ENCODE results near the gene BPHL.
"Not testable (repeated sequence)": the region's sequence is repeated elsewhere in the genome, so short reads cannot be mapped to it uniquely, and the experiment has no call there.

Gene BPHL

GRCh38 chr6:3124667-3125066, 6.2 kb downstream of the BPHL start:
- DNase-seq: no peak

GRCh38 chr6:3125815-3126214, 7.3 kb downstream of the BPHL start:
- DNase-seq: no peak

- no peak for DNase-seq
Observed at GRCh38 chr6:3128356-3129108, 10.0 kb downstream of the BPHL start.

GRCh38 chr6:3131695-3132094, 13.2 kb downstream of the BPHL start:
- no peak for DNase-seq

GRCh38 chr6:3133515-3133914, 15.0 kb downstream of the BPHL start:
- DNase-seq: no peak

GRCh38 chr6:3135668-3136291, 17.3 kb downstream of the BPHL start:
- DNase-seq: no peak

- no peak for DNase-seq
Observed at GRCh38 chr6:3136292-3137011, 17.9 kb downstream of the BPHL start.

- no peak for DNase-seq
Observed at GRCh38 chr6:3137057-3137777, 18.7 kb downstream of the BPHL start.

- DNase-seq: not testable (repeated sequence)
Observed at GRCh38 chr6:3137873-3138272, 19.4 kb downstream of the BPHL start.

GRCh38 chr6:3138341-3138740, 19.8 kb downstream of the BPHL start:
- no peak for DNase-seq

- no peak for DNase-seq
Observed at GRCh38 chr6:3139090-3139903, 20.8 kb downstream of the BPHL start.

GRCh38 chr6:3140201-3140600, 21.7 kb downstream of the BPHL start:
- no peak for DNase-seq

GRCh38 chr6:3142536-3142935, 24.0 kb downstream of the BPHL start:
- DNase-seq: no peak

- no peak for DNase-seq
Observed at GRCh38 chr6:3143158-3143557, 24.6 kb downstream of the BPHL start.

GRCh38 chr6:3144571-3144970, 26.1 kb downstream of the BPHL start:
- DNase-seq: no peak

- no peak for DNase-seq
Observed at GRCh38 chr6:3147914-3148757, 29.6 kb downstream of the BPHL start.

- peak; percentile 38 for DNase-seq
Observed at GRCh38 chr6:3151691-3152090, 33.2 kb downstream of the BPHL start.

GRCh38 chr6:3152689-3153088, 34.2 kb downstream of the BPHL start:
- no peak for DNase-seq

GRCh38 chr6:3155416-3155815, 36.9 kb downstream of the BPHL start:
- not testable (repeated sequence) for DNase-seq

- not testable (repeated sequence) for DNase-seq
Observed at GRCh38 chr6:3156184-3157130, 37.9 kb downstream of the BPHL start.
